ENCODE results near the gene ATP8A2.

The ATP8A2 gene

DNA sequence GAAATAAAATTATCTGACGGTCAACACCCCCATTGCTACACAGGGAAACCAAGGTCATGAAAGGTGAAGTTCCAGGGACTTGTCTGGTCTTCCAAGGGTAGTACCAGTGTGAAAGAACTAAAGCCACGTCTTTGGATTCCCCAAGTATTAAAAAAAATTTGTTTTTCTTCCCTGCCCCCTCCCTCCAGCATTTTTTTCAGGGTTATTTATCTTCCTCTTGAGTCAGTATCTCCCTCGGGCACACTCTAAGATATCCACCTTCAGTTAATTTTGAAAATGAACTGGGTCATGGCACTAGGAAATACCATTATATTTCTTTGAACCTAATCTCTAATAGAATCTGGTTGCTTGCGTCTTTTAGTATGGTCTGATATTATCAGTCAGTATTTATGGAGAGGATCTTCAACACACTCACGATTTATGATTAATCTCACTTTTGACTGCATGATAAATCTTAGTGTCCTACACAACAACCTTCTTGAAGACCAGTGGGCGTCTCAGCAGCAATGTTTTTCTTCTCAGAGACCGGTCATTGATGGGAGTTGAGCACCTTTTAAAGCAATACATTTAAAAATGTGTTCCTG is 9.1 kb downstream of the ATP8A2 start:
- DNase-seq (ENCODE audit: low read depth in 2 of 2) = no peak

DNA sequence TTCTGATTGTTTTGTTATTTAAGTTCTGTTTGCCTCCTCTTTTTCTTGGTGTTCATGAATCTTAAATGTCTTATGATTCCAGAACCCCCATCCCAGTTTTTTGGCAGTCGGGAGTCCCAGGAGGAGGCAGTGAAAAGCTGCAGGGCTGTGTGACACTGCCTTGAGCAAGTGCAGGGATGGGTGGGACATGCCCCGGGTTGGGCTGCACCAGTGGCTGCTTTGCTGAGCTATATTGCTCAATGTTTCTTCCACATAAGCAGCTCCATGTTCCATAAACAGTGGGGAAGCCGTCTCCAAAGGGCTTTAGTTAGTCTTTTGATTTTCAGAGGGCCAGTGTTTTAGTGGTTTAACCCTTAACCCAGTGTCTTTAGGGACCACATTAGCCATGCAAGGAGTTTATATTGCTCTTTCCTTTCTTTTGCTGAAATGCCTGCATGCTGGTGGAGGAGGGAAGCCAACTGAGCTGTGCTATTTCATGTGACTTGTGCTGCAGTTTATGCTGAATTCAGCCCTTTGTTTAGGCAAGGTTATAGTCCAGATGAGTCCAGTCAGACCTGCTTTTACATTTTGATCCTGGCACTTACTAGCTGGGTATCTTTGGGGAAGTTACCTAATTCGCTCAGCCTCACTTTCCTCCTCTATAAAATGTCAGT is 13.1 kb downstream of the ATP8A2 start:
- no peak for DNase-seq (ENCODE audit: low read depth in 2 of 2)

DNA sequence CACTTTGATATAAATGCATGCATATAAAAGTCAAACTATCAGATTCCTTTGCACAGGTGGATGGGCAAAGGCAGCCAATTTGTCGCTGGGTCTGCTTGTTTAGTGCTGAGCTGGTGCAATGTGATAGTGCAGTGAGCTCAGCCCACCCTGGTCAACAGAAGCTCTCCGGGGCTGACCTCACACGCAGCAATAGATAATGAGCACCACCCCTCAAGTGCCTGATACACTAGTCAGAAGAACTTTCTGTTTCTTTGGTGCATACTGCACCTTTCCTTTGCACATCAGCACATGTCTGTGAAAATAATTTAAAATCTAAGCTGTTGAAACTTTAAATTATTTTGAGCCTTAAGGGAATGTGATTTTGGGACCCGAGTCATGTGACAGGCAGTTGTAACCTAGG is 20.2 kb downstream of the ATP8A2 start:
- no peak for DNase-seq (ENCODE audit: low read depth in 2 of 2)

DNA sequence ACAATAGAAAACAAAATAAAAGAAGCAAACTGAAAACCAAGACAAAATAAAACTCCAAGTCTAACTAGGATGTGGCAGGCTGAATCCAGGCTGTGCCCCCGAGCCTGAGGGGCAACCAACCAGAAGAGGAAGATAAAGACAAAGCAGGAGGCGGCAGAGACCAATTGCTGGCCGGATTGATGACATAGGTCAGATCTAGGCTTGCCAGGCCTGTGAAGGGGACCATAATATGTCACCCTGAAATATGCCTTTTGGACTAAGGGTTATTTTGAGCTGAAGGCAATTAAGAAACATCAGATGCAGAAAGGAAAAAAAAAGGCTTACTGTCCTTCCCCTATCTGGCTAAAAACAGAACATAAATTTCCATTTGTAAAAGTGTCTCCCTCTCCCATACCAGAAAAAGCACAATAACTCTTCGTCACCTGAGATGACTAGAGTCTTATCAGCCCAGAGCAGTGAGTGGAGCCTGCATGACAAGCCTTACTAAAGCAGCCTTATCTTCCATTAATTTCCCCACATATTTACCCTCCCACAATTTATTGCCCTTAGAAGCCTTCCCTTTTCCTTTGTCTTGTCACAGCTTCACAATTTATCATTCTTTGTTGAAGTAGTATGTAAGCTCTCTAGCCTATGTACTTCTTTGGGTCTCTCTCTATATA is 22.8 kb downstream of the ATP8A2 start:
- DNase-seq (ENCODE audit: low read depth in 2 of 2) = no peak

DNA sequence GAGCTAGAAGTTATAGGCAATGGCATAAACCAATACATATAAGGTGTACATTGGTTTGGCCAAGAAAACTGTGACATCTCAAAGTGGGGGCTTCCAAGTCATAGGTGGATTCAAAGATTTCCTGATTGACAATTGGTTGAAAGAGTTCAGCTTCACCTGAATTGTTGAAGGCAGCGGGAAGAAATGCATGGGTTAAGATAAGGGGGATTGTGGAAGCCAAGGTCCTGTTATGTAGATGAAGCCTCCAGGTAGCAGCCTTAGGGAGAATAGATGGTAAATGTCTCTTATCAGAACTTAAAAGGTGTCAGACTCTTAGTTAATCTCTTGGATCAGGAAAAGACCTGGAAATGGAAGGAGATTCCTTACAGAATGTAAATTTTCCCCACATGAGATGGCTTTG is 26.0 kb downstream of the ATP8A2 start:
- no peak for DNase-seq (ENCODE audit: low read depth in 2 of 2)

DNA sequence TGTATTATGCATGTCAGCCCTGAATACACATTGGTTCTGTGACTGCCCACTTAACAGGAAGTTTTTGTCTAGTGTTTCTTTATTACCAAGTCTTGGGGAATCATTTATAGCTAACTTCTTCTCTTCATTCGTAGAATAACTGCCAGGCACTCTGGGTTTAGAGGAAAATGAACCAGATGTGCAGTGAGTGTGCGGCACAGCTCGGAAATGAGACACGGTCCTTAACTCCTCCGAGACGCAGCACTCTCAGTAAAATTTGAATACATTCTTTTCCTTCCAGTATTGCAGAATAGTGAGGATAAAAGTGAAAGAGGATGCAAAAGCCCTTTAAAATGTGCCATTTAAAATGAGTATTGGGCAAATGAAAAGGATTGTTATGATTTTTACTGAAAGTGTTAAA is 29.2 kb downstream of the ATP8A2 start:
- DNase-seq (ENCODE audit: low read depth in 2 of 2) = no peak

DNA sequence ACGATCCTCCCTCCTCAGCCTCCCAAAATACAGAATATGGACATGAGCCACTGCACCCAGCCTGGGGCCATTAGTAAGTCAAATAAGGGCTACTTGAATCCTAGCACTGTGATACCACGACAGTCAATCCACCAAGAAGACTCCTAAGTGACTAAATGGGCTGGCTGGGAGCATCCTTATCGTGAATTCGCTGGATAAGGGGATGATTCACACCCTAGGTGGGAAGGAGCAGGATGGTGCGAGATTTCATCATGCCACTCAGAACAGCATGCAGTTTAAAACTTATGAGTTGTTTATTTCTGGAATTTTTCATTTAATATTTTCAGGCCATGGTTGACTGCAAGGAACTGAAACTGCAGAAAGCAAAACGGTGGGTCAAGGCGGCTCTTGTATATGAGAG is 30.2 kb downstream of the ATP8A2 start:
- no peak for DNase-seq (ENCODE audit: low read depth in 2 of 2)

DNA sequence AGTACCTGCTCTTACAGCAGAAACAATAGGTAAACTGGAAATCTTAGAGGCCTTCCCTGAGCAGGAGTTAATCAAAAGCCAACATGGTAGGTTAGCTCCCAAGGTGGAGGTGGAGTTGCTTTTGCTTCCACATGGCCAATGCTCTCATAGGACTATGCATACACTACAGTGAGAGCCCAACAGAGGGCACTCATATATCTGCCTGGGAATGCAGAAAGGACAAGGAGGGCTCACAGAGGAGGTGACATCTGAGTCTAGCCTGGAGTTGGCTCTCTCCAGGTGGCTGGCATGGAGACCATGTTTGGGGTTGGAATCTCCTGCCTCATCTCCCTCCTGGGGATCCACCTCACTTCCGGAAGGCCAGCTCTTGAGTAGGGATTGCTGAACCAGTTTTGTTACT is 34.6 kb downstream of the ATP8A2 start:
- DNase-seq (ENCODE audit: low read depth in 2 of 2) = no peak

DNA sequence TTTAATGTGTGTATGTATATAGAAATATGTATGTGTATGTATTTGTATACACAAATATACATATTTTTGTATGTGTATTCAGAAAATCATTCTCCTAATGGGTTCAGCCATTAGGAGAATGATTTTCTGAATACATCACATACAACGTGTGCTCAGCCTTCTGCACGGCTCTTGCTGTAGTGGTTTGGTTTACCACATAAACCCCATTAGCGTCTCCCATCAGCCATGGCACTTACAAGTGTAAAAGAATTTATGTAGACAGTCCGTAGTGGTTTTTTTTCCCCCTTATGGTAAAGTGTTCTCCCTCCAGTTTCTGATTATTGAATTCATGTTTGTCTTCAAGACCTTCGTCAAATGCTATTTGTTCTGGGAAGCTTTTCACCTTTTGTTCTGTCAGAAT is 38.2 kb downstream of the ATP8A2 start:
- DNase-seq (ENCODE audit: low read depth in 2 of 2) = no peak

DNA sequence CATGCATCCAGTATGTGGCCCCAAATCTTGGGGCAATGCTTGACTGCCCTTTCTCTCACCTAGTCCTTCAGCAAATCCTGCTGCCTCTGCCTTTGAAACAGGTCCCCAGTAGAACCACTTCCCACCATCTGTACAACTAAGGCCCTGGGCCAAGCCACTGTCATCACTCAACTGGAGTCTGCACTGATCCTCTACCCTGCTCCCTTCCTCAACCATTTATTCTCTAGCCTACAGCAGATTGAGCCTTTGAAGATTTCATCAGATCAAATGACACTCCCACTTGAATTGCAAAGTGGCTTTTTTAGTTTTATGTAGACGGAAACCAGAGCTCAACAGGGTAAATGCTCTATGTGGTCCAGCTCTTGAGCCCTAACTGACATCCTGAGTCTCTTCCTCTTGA is 43.5 kb downstream of the ATP8A2 start:
- DNase-seq (ENCODE audit: low read depth in 2 of 2) = no peak

DNA sequence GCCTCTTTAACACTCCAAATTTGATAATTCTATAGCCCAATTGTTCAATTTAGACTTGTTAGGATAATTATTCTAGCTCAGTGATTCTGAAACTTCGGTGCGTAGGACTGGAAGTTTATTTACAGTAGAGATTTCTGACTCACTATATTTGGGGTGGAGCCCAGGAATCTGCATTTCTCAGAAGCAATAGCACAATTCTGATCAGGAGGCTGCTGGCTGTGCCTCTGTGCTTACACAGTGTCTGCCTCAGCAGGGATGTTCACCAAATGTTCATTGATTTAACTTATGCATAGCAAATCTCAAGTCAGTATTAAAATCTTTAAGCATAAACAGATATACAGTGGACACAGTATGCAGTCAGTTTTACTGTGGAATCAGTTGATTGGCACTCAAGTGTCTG is 45.8 kb downstream of the ATP8A2 start:
- DNase-seq (ENCODE audit: low read depth in 2 of 2) = no peak

DNA sequence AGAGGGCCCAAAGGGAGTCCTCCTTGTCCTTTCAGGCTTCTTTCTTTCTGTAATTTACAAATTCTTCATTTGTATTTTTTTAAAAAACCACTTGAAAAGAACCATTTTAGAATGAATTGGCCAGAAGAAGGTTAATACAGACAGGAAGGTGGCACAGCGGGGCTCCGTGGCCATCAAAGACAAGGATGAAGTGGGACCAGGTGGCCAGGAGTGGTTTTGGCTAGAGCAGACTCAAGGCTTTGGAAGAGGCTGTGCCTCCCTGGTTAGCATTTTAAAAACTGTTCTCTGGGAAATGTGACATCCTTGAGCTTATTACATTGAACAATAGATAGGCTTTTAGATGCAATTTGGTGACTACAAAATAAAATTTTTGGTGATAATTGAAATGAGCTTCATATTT is 48.4 kb downstream of the ATP8A2 start:
- no peak for DNase-seq (ENCODE audit: low read depth in 2 of 2)

DNA sequence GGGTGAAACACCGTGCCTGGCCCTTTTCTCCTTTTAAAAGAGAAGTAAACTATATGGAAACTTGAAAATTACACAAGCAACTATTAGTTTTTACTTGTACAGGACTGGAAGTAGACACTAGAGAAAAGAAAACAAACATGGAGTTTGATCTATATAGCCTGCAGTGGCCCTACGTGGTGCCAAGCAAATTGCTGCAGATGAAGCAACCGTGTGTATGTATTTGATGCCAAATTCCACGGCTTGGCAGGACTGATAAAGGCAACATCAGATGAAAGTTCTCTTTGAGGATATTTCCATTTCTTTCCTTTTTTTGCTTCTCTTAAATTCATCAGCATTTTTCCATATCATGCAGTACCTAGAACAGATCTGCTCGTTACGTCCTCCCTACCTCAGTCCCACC is 49.8 kb downstream of the ATP8A2 start:
- DNase-seq (ENCODE audit: low read depth in 2 of 2) = no peak

DNA sequence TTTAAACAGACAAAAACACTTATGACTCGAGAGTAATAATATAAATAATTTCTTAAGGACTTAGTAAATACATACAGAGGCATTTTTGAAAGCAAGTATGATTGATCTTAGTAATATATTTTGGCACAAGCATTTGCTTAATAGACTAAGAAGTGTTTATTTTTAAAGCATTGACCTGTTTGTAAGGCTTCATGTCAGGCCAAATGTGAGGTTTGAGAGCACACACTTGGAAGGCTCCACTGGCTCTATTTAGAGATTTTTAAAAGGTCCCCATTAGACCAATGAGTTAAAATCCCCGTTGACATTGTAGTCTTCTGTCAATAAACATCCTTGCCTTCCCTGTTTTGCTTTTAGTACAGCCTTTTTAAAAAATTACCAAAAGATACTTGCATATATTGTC is 50.4 kb downstream of the ATP8A2 start:
- no peak for DNase-seq (ENCODE audit: low read depth in 2 of 2)

DNA sequence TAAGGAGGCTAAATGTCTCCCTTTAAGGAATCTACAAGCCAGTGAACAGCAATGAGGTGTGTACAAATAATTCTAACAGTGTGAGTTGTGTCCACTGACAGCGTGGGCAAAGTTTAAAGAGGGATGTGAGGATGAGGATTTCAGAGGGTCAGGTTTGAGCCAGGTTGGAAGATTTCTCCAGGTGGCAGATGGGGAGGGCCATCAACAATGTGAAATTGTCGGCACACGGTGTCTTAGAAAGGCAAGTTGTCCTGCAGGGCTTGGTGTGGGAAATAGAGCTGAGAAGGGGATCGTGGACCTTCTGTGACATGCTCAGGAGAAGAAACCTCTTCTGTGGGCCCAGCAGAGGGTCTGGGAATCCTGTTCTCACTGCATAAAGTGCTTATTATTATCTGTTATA is 52.1 kb downstream of the ATP8A2 start:
- DNase-seq (ENCODE audit: low read depth in 2 of 2) = no peak

DNA sequence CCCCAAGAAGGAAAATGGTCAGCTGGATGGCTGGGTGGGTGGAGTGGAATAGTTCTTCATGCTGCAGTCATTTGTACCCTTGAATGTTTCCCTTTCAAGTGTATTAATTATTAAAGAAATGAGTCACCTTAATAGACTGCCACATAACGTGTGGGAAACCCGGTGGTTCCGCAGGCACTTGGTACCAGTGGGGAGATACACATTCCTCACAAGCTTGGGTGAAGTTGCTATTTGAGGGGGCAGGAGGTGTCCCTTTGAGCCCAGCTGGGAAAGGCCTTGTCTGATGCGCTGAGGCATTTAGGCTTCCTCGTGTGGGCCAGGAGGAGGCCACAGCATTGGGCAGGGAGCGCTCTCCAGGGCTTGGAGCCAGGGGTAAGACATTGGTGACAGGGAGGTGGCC is 57.7 kb downstream of the ATP8A2 start:
- DNase-seq (ENCODE audit: low read depth in 2 of 2) = no peak

DNA sequence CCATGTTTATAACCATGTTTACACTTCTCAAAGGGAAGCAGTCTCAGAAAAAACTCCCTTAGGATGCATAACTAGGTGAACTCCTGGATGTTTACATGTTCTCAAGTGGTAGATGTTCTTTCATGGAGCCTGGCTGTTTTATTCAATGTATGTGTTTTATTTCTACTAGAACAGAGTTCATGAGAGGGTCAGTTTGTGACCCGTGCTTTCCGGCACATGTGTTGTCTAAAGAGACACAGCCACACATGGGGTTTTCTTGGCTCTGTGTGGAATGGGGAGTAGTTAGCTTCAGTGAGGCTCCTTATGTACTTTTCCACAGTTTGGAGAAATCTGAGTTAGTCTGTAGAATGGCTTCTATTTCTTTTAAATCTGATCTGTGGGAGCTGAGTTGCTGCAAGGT is 60.9 kb downstream of the ATP8A2 start:
- DNase-seq (ENCODE audit: low read depth in 2 of 2) = no peak

DNA sequence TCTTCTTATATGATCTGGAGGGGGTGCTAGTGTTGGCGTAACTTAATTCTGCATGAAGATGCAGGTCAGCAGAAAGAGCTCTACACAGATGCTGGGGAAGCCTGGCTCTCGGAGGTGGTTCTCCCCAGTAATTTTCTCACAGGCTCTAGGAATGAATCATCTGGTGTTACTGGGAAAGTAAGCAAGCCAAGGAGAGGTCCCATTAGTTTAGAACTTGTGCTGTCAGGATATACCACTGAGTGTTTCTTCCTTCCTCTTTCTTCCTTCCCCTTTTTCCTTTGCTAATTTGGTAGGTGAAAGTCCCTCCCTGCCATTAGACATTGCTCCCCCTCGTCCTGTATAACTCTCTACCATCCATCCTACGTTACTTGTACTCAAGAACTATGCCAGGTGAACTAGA is 68.3 kb downstream of the ATP8A2 start:
- DNase-seq (ENCODE audit: low read depth in 2 of 2) = no peak

DNA sequence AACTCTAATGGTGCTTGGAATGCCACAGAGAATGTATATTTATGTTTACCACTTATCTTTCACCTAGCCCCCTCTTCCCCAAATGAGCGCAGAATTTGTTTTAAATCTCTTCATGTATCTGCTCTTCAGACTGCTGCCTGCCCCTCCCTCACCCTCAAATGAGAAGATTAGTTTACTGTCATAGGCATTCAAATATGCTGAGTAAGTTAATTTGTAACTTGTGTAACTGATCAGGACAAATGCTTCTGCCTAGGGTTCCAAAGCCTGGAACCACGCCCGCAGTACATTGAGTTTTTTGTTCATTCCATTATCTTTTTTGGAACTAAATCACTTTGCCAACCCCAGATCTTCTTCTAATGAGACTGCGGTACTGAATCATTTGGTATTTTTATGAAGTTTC is 74.5 kb downstream of the ATP8A2 start:
- no peak for DNase-seq (ENCODE audit: low read depth in 2 of 2)

DNA sequence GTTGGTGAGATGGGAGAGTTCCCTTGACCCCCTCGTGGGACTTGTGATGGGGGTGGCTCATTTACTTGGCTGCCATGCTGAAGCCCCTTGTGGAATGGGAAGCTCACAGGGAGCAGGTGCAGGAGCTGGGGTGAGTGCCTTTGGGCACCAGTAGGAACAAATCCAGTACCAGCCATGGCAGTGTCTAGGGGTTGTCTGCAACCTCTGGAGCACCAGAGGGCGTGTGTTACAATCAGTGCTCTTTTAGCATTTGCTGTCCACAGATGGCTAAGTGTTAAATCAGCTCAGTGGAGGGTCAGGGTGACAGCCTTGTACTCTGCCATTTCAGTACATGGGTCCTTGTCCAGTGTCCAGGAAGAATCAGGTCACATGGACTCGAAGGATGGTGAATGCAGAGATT is 75.6 kb downstream of the ATP8A2 start:
- DNase-seq (ENCODE audit: low read depth in 2 of 2) = no peak

DNA sequence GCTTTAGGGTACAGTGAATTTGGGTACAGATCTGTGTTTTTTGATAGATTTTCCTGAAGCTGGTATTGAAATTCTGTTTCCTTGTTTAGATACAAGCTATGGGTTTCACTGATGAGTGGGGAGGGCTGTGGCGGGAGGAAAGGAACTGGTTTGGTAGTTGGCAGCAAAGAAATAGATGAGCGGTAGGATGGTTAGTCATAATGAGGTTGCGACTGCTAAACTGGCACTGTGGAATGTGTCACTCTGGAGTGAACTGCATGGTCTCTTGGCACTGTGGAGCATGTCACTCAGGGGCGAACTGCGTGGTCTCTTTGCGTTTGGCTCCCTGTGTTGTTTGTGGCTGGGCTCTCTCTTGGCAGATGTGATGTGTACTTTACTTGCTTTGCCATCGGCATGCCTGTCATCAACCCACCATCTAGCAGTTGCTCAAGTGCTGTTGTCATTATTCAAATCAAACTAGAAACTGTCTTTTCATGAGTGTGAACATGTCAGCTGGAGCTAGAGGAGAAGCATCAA is 82.1 kb downstream of the ATP8A2 start:
- DNase-seq (ENCODE audit: low read depth in 2 of 2) = no peak

DNA sequence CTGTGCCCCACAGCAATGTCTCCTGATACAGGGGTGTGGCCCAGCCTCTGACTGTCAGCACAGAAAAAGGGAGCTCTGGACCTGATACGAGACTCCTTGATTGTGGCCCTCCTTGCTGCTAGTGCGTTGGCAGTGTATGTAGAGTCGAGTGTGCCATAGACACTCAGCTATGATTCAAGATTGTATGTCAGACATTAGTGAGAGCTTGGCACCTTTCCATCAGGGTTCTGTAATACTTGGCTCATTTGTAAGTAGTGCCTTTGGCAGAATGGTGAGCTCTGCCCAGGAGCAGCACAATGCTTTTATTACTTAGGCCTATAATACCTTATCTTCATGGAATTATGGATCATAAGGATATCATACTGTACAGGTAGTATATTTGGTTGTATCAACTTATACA is 83.4 kb downstream of the ATP8A2 start:
- no peak for DNase-seq (ENCODE audit: low read depth in 2 of 2)

DNA sequence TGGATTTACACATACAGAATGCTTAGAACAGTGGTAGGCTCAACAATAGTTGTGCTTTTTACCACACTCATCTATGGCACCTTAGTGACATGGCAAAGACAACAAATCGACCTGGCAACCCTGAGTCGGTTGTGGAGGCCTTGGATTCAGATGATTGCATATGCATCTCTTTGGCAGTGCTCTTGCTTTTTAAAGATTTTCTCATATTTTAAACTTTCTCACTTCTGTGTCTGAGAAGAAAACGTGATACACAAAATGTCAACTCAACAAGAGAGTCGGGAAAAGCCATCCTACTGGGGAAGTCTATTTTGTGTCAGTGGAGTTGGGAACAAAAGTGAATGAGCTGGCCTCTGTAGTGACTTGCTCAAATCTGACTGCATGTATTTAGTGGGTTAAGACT is 85.8 kb downstream of the ATP8A2 start:
- DNase-seq (ENCODE audit: low read depth in 2 of 2) = no peak
